ENCODE results near the gene GTF3C5.
"Not testable (repeated sequence)": the region's sequence is repeated elsewhere in the genome, so short reads cannot be mapped to it uniquely, and the experiment has no call there.

DNA sequence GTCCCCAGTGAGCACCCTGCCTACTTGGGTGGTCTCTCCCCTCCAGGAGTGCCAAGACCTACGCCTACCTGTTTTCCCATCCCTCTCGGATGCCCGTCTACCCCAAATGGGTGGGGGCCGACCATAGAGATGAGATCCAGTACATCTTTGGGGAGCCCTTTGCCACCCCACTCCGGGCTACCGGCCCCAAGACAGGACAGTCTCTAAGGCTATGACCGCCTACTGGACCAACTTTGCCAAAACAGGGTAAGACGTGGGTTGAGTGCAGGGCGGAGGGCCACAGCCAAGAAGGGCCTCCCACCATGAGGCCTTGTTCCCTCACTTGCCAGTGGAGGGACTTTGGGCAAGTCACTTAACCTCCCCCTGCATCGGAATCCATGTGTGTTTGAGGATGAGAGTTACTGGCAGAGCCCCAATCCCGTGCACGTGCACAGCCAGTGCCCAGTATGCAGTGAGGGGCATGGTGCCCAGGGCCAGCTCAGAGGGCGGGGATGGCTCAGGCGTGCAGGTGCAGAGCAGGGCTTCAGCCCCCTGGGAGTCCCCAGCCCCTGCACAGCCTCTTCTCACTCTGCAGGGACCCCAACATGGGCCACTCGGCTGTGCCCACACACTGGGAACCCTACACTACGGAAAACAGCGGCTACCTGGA is 55.5 kb downstream of the GTF3C5 start:
- TF ChIP-seq, protein P1, sequence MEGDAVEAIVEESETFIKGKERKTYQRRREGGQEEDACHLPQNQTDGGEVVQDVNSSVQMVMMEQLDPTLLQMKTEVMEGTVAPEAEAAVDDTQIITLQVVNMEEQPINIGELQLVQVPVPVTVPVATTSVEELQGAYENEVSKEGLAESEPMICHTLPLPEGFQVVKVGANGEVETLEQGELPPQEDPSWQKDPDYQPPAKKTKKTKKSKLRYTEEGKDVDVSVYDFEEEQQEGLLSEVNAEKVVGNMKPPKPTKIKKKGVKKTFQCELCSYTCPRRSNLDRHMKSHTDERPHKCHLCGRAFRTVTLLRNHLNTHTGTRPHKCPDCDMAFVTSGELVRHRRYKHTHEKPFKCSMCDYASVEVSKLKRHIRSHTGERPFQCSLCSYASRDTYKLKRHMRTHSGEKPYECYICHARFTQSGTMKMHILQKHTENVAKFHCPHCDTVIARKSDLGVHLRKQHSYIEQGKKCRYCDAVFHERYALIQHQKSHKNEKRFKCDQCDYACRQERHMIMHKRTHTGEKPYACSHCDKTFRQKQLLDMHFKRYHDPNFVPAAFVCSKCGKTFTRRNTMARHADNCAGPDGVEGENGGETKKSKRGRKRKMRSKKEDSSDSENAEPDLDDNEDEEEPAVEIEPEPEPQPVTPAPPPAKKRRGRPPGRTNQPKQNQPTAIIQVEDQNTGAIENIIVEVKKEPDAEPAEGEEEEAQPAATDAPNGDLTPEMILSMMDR (IDR thresholded peaks at IDR 0.05) = not testable (repeated sequence)
- TF ChIP-seq POLR2A, POLR2AphosphoS5 (IDR thresholded peaks at IDR 0.05): not testable (repeated sequence)
